OCI-LY7 (cell line): ENCODE results near the gene ZNF200.
"Not testable (repeated sequence)": the region's sequence is repeated elsewhere in the genome, so short reads cannot be mapped to it uniquely, and the experiment has no call there.

Experiments
- EZH2phosphoT487 ChIP-seq: fragments of 200-600 bp; sonication (generic); IDR thresholded peaks from 2 replicates; pipeline ENCODE4 v1.6.1; 2018; ENCODE audit warnings: low read depth, borderline replicate concordance, mild to moderate bottlenecking, mixed run types, antibody characterized with exemption, low read length, moderate library complexity, mixed read lengths
- TF ChIP-seq, protein P1 (sequence below): fragments of 200-600 bp; sonication (generic); conservative IDR thresholded peaks from 2 replicates; pipeline ENCODE4 v1.5.1; 2014; ENCODE audit warnings: mild to moderate bottlenecking, antibody characterized with exemption, low read length, moderate library complexity, mixed read lengths

GRCh38 chr16:3270718-3271117 is 35.8 kb upstream of the ZNF200 start:
- TF ChIP-seq, protein P1, sequence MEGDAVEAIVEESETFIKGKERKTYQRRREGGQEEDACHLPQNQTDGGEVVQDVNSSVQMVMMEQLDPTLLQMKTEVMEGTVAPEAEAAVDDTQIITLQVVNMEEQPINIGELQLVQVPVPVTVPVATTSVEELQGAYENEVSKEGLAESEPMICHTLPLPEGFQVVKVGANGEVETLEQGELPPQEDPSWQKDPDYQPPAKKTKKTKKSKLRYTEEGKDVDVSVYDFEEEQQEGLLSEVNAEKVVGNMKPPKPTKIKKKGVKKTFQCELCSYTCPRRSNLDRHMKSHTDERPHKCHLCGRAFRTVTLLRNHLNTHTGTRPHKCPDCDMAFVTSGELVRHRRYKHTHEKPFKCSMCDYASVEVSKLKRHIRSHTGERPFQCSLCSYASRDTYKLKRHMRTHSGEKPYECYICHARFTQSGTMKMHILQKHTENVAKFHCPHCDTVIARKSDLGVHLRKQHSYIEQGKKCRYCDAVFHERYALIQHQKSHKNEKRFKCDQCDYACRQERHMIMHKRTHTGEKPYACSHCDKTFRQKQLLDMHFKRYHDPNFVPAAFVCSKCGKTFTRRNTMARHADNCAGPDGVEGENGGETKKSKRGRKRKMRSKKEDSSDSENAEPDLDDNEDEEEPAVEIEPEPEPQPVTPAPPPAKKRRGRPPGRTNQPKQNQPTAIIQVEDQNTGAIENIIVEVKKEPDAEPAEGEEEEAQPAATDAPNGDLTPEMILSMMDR: not testable (repeated sequence)
- TF ChIP-seq EZH2phosphoT487: not testable (repeated sequence)
